Measurements from ENCODE around the gene SHANK3.

Gene SHANK3

GRCh38 chr22:50722048-50722701 lies 49.6 kb downstream of the SHANK3 start:
- no peak for TF ChIP-seq CTCF (conservative IDR thresholded peaks at IDR 0.05; ENCODE audit: low read length)
- no peak for DNase-seq (ENCODE audit: low read depth)
- H3K4me3 ChIP-seq (ENCODE audit: low read length): no peak overlapping the region
